Mucosa of descending colon (tissue), 3 donors: Measurements from ENCODE around the gene TAS2R60. TPM values are rescaled to one million over a fixed set of nuclear protein-coding genes. Genes with fewer than 3 reads are reported as not detected.

Experiments used
- ATAC-seq: fragments of 200-7000 bp; cut with Tn5 transposase; one replicate; pipeline ENCODE4 v1.9.1; 2020; ENCODE audit warnings: mild to moderate bottlenecking, moderate library complexity
- DNase-seq, 3 donors: peaks; one replicate each; pipeline ENCODE4 v3.0.0-alpha.2; 2020
- H3K36me3 ChIP-seq: fragments of 200-600 bp; one replicate; pipeline ENCODE4 v1.8.0; 2021; ENCODE audit warnings: low read depth, mild to moderate bottlenecking
- H3K4me1 ChIP-seq: fragments of 200-600 bp; one replicate; pipeline ENCODE4 v1.8.0; 2021; ENCODE audit warnings: low read depth, mild to moderate bottlenecking
- H3K4me3 ChIP-seq: fragments of 200-600 bp; one replicate; pipeline ENCODE4 v1.8.0; 2021; ENCODE audit warnings: mild to moderate bottlenecking
- H3K9me3 ChIP-seq: fragments of 200-600 bp; one replicate; pipeline ENCODE4 v1.8.0; 2021; ENCODE audit warnings: mild to moderate bottlenecking
- intact Hi-C, 2 donors: fragments of 100-400 bp; cut with DNase I in 1 of 2; cut with micrococcal nuclease in 1 of 2; formaldehyde crosslinking; loops; one replicate each; pipeline versions ENCODE4 v1.11.0 to v1.11.1; 2022; cut with DNase I, micrococcal nuclease
- total RNA-seq, 3 donors: library from RNA; stranded (reverse); fragmentation: NEBNext Ultra II Directional in 2 of 3; extraction: Animal tissue kit (Norgen Biotek cat#: 25700) in 2 of 3; gene quantifications; one replicate each; pipeline versions ENCODE4 v1.2.1 to v1.2.4, GENCODE V29; 2021 to 2023
- TF ChIP-seq, protein P1 (sequence below): fragments of 200-600 bp; IDR thresholded peaks from one replicate; pipeline ENCODE4 v1.8.0; 2022; ENCODE audit warnings: antibody characterized with exemption, mild to moderate bottlenecking
- donor health status: DM: no; HTN: no; CAD: no; lungs with moderate emphysema.
- donor health status: DM: no; HTN: no; CAD: no.
- donor health status: DM: no; HTN: yes; CAD: no.

The TAS2R60 gene
- total RNA-seq, 3 donors from 2014 or later = 0.32 TPM; not detected in 2

DNA sequence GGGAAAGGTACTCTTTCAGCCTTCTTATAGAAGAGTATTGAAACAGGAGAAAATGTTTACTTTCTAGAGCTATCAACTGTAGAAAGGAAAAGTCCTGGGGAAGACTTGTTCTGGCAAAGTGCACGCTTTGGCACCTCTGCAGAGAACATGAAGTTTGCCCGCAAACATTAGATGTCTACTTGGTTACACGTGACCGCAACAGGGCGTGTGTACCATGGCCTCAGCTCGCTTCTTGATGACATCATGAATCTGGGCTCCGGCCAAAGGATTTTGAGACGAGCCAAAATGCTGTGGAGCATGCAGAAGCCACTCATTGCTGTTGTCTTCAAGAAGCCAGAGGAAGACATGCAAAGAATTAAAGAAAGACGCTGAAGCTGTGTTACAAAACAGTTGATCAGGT, 8.6 kb upstream of the TAS2R60 start:
- Histone ChIP-seq H3K9me3 (no peaks in the 10 kb centered on the region), H3K36me3 (no peaks in the 10 kb centered on the region), H3K4me1 (no peaks in the 10 kb centered on the region), H3K4me3 (no peak overlapping the region)
- TF ChIP-seq, protein P1, sequence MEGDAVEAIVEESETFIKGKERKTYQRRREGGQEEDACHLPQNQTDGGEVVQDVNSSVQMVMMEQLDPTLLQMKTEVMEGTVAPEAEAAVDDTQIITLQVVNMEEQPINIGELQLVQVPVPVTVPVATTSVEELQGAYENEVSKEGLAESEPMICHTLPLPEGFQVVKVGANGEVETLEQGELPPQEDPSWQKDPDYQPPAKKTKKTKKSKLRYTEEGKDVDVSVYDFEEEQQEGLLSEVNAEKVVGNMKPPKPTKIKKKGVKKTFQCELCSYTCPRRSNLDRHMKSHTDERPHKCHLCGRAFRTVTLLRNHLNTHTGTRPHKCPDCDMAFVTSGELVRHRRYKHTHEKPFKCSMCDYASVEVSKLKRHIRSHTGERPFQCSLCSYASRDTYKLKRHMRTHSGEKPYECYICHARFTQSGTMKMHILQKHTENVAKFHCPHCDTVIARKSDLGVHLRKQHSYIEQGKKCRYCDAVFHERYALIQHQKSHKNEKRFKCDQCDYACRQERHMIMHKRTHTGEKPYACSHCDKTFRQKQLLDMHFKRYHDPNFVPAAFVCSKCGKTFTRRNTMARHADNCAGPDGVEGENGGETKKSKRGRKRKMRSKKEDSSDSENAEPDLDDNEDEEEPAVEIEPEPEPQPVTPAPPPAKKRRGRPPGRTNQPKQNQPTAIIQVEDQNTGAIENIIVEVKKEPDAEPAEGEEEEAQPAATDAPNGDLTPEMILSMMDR = no peak
- ATAC-seq = peak; percentile 7
- DNase-seq = peak in 2 of 3 donors; percentile 52
- intact Hi-C loops = no loop called here

DNA sequence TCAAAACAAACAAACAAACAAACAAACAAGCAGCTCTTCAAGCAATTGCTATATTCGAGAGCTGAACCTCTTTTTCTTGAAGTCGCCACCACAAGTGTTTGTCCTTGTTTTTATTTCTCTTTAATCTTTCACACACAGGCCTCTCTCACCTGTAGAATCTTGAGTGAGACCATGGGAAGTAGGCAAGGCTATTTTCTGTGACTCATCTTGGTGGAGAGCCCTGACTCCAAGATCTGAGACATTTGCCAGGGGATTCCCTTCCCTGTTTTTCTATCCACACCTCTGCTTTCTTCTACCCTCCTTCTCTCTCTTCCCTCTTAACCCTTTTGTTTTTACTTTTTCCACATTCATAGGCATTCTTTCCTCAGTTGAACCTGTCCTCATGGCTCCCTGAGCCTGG, 8.0 kb upstream of the TAS2R60 start:
- TF ChIP-seq, protein P1 = no peak
- no peaks in the 10 kb centered on the region for H3K9me3 ChIP-seq
- DNase-seq (no peak), ATAC-seq (no peak)
- intact Hi-C loops = no loop called here
- H3K4me3 ChIP-seq = no peak overlapping the region
- H3K4me1 ChIP-seq = no peaks in the 10 kb centered on the region
- H3K36me3 ChIP-seq = no peaks in the 10 kb centered on the region

DNA sequence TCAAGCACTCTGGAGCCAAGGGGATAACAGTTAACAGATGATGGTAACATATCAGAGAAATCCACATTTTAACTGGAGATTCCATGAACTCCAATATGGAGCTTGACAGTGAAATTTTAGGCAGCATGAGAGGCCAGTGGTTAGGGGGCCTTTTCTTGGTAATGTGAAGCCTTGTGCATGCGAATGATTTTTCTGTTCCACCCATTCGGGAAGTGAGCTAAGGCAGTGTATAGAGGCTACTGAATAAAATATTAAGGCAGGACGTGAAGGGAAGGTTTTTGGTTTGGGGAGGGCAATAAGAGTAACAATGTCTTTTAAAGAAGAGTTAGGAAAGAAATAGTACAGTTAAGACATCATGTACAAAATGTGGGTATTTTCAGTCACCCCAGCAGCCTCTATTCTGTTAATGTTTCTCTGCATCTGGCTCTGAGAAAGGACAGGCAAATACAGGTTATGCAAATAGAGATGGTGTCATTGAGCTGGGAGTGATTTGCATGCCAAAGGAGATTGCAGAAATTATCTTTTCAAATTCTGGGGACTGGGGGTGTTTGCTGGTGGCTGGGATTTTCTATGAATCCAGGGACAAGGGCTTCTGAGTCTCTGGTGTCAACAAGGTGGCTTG, 6.8 kb upstream of the TAS2R60 start:
- Histone ChIP-seq H3K9me3 (no peaks in the 10 kb centered on the region), H3K4me1 (no peaks in the 10 kb centered on the region), H3K36me3 (no peaks in the 10 kb centered on the region), H3K4me3 (no peak overlapping the region)
- intact Hi-C loops = no loop called here
- no peak for ATAC-seq
- no peak for DNase-seq
- TF ChIP-seq, protein P1 = no peak

DNA sequence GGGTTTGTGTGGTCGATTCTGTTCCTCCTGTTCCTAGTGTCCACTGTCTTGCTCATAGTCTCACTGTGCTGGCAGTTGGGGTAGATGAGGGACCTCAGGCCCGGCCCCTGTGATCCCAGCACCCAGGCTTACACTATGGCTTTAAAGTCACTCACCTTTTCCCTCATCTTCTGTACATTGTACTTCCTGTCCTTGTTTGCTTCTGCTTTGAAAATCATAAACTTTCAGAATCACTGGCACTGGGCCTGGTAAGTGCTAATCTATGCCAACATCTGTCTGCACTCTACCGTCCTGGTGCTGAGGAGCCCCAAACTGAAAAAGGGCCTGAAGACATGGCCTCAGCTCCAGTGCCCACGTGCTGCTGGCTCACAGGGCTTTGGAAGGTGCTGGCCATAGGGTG, 5.7 kb upstream of the TAS2R60 start:
- ATAC-seq (peak; percentile 88), DNase-seq (peak in 2 of 3 donors; percentile 34 to 76)
- Histone ChIP-seq H3K36me3 (no peaks in the 10 kb centered on the region), H3K4me1 (no peaks in the 10 kb centered on the region), H3K9me3 (no peaks in the 10 kb centered on the region), H3K4me3 (no peak overlapping the region)
- intact Hi-C loops = no loop called here
- TF ChIP-seq, protein P1 = no peak

DNA sequence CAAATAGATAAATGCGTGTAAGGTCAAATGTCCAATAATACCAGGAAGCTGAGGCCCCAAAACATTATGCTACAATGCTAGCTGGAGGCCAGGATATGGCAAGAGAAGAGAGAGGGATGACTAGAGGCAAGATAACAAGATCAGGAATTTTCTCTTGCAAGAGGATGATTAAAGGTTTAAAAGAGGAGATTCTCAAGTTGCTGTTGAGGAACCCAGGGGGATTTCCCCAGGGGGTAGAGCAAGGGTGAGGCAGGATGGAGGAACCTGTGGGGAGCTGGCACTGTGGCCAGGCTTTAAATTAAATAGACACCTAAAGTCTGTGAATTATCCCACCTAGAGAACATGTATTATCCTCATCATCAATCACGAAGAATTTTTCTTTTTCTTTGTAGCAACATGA, 3.4 kb upstream of the TAS2R60 start:
- Histone ChIP-seq H3K4me1 (no peaks in the 10 kb centered on the region), H3K9me3 (no peaks in the 10 kb centered on the region), H3K4me3 (no peak overlapping the region), H3K36me3 (no peaks in the 10 kb centered on the region)
- DNase-seq = no peak
- ATAC-seq = no peak
- TF ChIP-seq, protein P1 = no peak
- intact Hi-C loops = no loop called here
